K562 (cell line): ENCODE results near the gene CCDC85C. TPM values are rescaled to one million over a fixed set of nuclear protein-coding genes. Genes with fewer than 3 reads are reported as not detected.

Source experiments
- ATAC-seq: fragments of 200-7000 bp; cut with Tn5 transposase; 3 replicates; pipeline ENCODE4 v1.9.1; 2020; ENCODE audit warnings: moderate library complexity
- BruUV-seq: library from RNA; stranded (reverse); fragments of 400-500 nt; replicated peaks from 2 replicates; lab custom pipeline; 2021; lab: Mats Ljungman, UMichigan
- CTCF ChIA-PET: fragments of 300-600 bp; formaldehyde crosslinking; extraction: SDS; loops from one replicate; lab custom pipeline; 2021; ENCODE audit warnings: low intra/inter-chr PET ratio; lab: Yijun Ruan, JAX
- POLR2A ChIA-PET: fragments of 300-600, 350-650 bp; sonication (Branson Sonifier 250); formaldehyde crosslinking; extraction: SDS; loops from one replicate; lab custom pipeline; 2021; ENCODE audit warnings: antibody characterized with exemption, inconsistent platforms; lab: Yijun Ruan, JAX
- DNase-seq, 4 experiments: peaks; one replicate each; pipeline versions ENCODE4 v3.0.0 to v3.0.0-alpha.2; 2011 to 2018; ENCODE audit warnings: low spot score in 3 of 4, mixed read lengths in 3 of 4; ENCODE audit errors: extremely low read depth in 1 of 4
- FAIRE-seq: peaks from 2 replicates; lab custom pipeline; 2011; peaks lifted over from hg19 to GRCh38; lab: Jason Lieb, UNC
- H2AFZ ChIP-seq: 2 replicates; pipeline ENCODE4 v1.6.0; 2011; ENCODE audit warnings: low read depth, low read length, control low read depth, inconsistent platforms
- H3K27ac ChIP-seq: fragments of 200-600 bp; 3 replicates; pipeline ENCODE4 v1.8.0; 2011; ENCODE audit warnings: low read depth, mild to moderate bottlenecking, control low read depth, inconsistent platforms, low read length, moderate library complexity, mixed read lengths; ENCODE audit errors: extremely low read depth
- H3K27me3 ChIP-seq, 2 experiments: fragments of 300-600 bp in 1 of 2; 2 replicates in 1 of 2; 3 replicates in 1 of 2; pipeline versions ENCODE4 v1.6.0 to v1.8.0; 2011; ENCODE audit warnings: inconsistent platforms in 2 of 2, low read length in 2 of 2, mild to moderate bottlenecking in 1 of 2, mixed read lengths in 1 of 2, moderate library complexity in 1 of 2; ENCODE audit not compliant: control insufficient read depth in 2 of 2, insufficient read depth in 2 of 2
- H3K36me3 ChIP-seq: fragments of 300-600 bp; 3 replicates; pipeline ENCODE4 v1.8.0; 2011; ENCODE audit warnings: mild to moderate bottlenecking, low read length, inconsistent platforms; ENCODE audit not compliant: control insufficient read depth, insufficient read depth
- H3K4me1 ChIP-seq, 2 experiments: fragments of 200-600 bp in 1 of 2; replicated peaks in 1 of 2; 2 replicates in 1 of 2; 3 replicates in 1 of 2; pipeline versions ENCODE4 v1.5.1 to v1.8.0; 2011; ENCODE audit warnings: inconsistent platforms in 2 of 2, low read length in 2 of 2, mild to moderate bottlenecking in 1 of 2, mixed read lengths in 1 of 2, moderate library complexity in 1 of 2; ENCODE audit not compliant: control insufficient read depth in 2 of 2, insufficient read depth in 2 of 2
- H3K4me2 ChIP-seq: 2 replicates; pipeline ENCODE4 v1.6.1; 2011; ENCODE audit warnings: low read length, control low read depth, inconsistent platforms, mixed read lengths; ENCODE audit not compliant: insufficient read depth
- H3K4me3 ChIP-seq: fragments of 200-600 bp; sonication (generic), shearing (Covaris generic); 2 replicates; pipeline ENCODE4 v1.5.1; 2016; ENCODE audit warnings: control low read depth, inconsistent platforms
- H3K79me2 ChIP-seq: fragments of 200-600 bp; 3 replicates; pipeline ENCODE4 v1.8.0; 2011; ENCODE audit warnings: low read length, inconsistent platforms; ENCODE audit not compliant: control insufficient read depth, insufficient read depth
- H3K9ac ChIP-seq, 2 experiments: 2 replicates each; pipeline versions ENCODE4 v1.6.0 to v1.6.1; 2011; ENCODE audit warnings: low read depth in 2 of 2, low read length in 2 of 2, control low read depth in 1 of 2, inconsistent platforms in 1 of 2, mild to moderate bottlenecking in 1 of 2, mixed read lengths in 1 of 2; ENCODE audit not compliant: insufficient read depth in 1 of 2
- H3K9me1 ChIP-seq: one replicate; pipeline ENCODE4 v1.6.0; 2011; ENCODE audit warnings: inconsistent platforms, mild to moderate bottlenecking, low read length, moderate library complexity; ENCODE audit not compliant: control insufficient read depth, insufficient read depth
- H3K9me3 ChIP-seq: replicated peaks from 2 replicates; pipeline ENCODE4 v1.5.1; 2011; ENCODE audit warnings: low read depth, low read length, inconsistent platforms; ENCODE audit not compliant: control insufficient read depth, insufficient read depth
- H4K20me1 ChIP-seq: replicated peaks from 2 replicates; pipeline ENCODE4 v1.6.1; 2011; ENCODE audit warnings: low read length, inconsistent platforms, mixed read lengths; ENCODE audit not compliant: control insufficient read depth, insufficient read depth
- EP400 ChIP-seq: fragments of 450-650 bp; IDR thresholded peaks from 2 replicates; pipeline ENCODE4 v1.6.1; 2017; ENCODE audit warnings: antibody characterized with exemption, mild to moderate bottlenecking, moderate library complexity
- MAZ ChIP-seq, 2 experiments: fragments of 450-650 bp in 1 of 2; sonication (generic) in 1 of 2; formaldehyde crosslinking; IDR thresholded peaks in 1 of 2; conservative IDR thresholded peaks in 1 of 2; 2 replicates each; pipeline versions ENCODE4 v1.4.0 to v1.5.0; 2020; ENCODE audit warnings: mild to moderate bottlenecking in 1 of 2, missing genetic modification reagents in 1 of 2
- MEIS2 ChIP-seq: fragments of 450-650 bp; IDR thresholded peaks from 2 replicates; pipeline ENCODE4 v1.6.1; 2014; ENCODE audit warnings: mild to moderate bottlenecking; ENCODE audit not compliant: partially characterized antibody
- PTRF ChIP-seq: fragments of 450-650 bp; IDR thresholded peaks from 2 replicates; pipeline ENCODE4 v1.6.1; 2016; ENCODE audit warnings: mild to moderate bottlenecking, missing genetic modification characterization, missing compliant biosample characterization
- RBM14 ChIP-seq: fragments of 200-400 bp; formaldehyde crosslinking; IDR thresholded peaks from 2 replicates; pipeline ENCODE4 v1.6.1; 2018; ENCODE audit warnings: low read depth, mild to moderate bottlenecking, low read length, moderate library complexity, borderline replicate concordance; ENCODE audit not compliant: insufficient read depth
- RCOR1 ChIP-seq, 2 experiments: IDR thresholded peaks; 2 replicates each; pipeline ENCODE4 v1.6.1; 2012; ENCODE audit warnings: low read depth in 2 of 2, low read length in 2 of 2, borderline replicate concordance in 1 of 2, improper control_type of control experiment in 1 of 2
- SRSF1 ChIP-seq: fragments of 200-400 bp; formaldehyde crosslinking; IDR thresholded peaks from 2 replicates; pipeline ENCODE4 v1.6.1; 2017; ENCODE audit warnings: mild to moderate bottlenecking, low read depth, low read length, moderate library complexity
- ZC3H8 ChIP-seq: fragments of 450-650 bp; IDR thresholded peaks from 2 replicates; pipeline ENCODE4 v1.6.1; 2017
- ZNF217 ChIP-seq: sonication (generic); formaldehyde crosslinking; IDR thresholded peaks from 2 replicates; pipeline ENCODE4 v1.8.0; 2022; ENCODE audit warnings: mild to moderate bottlenecking, missing genetic modification reagents
- WGBS: fragments of 100-300 bp; shearing (Covaris generic); methylation state at CpG from one replicate; pipeline ENCODE4 v1.1.6; 2016; ENCODE audit warnings: low coverage, mixed read lengths; ENCODE audit not compliant: insufficient coverage; ENCODE audit errors: missing lambda C conversion rate; 5-methylcytosine and 5-hydroxymethylcytosine counted together
- in situ Hi-C: fragments of 300-500 bp; cut with MboI; formaldehyde crosslinking; loops from 4 replicates; pipeline ENCODE4 v1.15.0; 2018; ENCODE audit warnings: inconsistent platforms, mixed read lengths
- intact Hi-C: fragments of 100-400 bp; cut with micrococcal nuclease; formaldehyde crosslinking; loops from 2 replicates; pipeline ENCODE4 v1.14.2; 2022
- polyA plus RNA-seq, 8 experiments: library from polyadenylated mRNA; depleted of rRNA in 4 of 8; stranded (reverse) in 5 of 8; unstranded in 3 of 8; fragments of >200 nt; fragmentation: Nextera tagmentation in 2 of 8; fragmentation: Illumina TruSeq in 1 of 8; extraction: Ambion mirVana in 2 of 8; extraction: Trizol in 1 of 8; gene quantifications; 2 replicates each; pipeline versions ENCODE4 v1.2.1 to v1.2.3, GENCODE V29; 2011 to 2014; ENCODE audit warnings: inconsistent platforms in 1 of 8, missing spikeins in 1 of 8
- total RNA-seq, 7 experiments: library from RNA; depleted of rRNA in 6 of 7; stranded (reverse); fragments of >200 nt in 6 of 7; fragmentation: Illumina TruSeq in 2 of 7; extraction: Trizol in 2 of 7; gene quantifications; 2 replicates each; pipeline versions ENCODE4 v1.2.1 to v1.2.3, GENCODE V29; 2011 to 2021; ENCODE audit warnings: low replicate concordance in 1 of 7
- TF ChIP-seq, protein P1 (sequence below): sonication (generic); IDR thresholded peaks from 2 replicates; pipeline ENCODE4 v1.6.1; 2016
- TF ChIP-seq, protein P2 (sequence below), 2 experiments: fragments of 150-350 bp in 1 of 2; IDR thresholded peaks; 2 replicates each; pipeline ENCODE4 v1.6.1; 2012 to 2016; ENCODE audit warnings: low read depth in 2 of 2, low read length in 2 of 2, mild to moderate bottlenecking in 1 of 2, moderate library complexity in 1 of 2

Gene CCDC85C
- total and polyA plus RNA-seq, 9 of the 15 experiments (the other 6 are each of a cell fraction or from before 2014, with no cell fraction given): 0.18 to 22.0 (median 6.3) TPM

DNA sequence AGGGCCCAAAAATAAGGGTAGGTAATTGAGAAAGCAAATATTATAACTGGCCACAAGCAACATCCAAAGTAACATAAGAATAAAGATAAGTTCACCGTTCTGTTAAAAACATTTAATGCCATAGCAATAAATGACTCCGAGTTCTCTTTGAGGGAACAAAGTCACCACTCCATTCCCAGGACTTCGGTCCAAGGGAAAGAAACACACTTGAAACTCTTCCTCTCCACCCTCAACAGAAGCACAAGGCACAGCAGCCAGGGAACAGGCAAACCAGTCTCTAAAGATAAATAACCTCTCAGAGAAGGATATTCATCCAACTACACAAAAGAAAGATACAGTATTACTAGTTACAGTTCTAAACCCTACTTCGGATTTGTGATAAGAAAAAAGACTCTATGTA is 125.9 kb downstream of the CCDC85C start:
- no peak for FAIRE-seq
- in situ Hi-C loops (no loop called here), intact Hi-C loops (no loop called here)
- peaks cover 8 to 43% of the 10 kb centered on the region in 2 experiments; a peak in 4 of 5 replicates for H3K4me1 ChIP-seq
- peaks cover 91% of the 10 kb centered on the region for H3K79me2 ChIP-seq
- POLR2A ChIA-PET: no interaction called here
- H4K20me1 ChIP-seq: peaks cover 17% of the 10 kb centered on the region
- H3K36me3 ChIP-seq: no peaks in the 10 kb centered on the region
- no peak for DNase-seq
- H3K4me3 ChIP-seq: peak overlapping the region; percentile 91
- peak overlapping the region in 1 of 2 experiments; percentile 36; a peak in 1 of 4 replicates for H3K9ac ChIP-seq
- H3K27ac ChIP-seq: peak overlapping the region; percentile 38; the same call in 1 of the 3 replicates
- BruUV-seq: no TSS peak
- 11% methylated on average over 4 of the region's 4 CpGs for WGBS
- no peaks in the 10 kb centered on the region for H3K9me3 ChIP-seq
- CTCF ChIA-PET: no interaction called here
- no peak for ATAC-seq
- H3K9me1 ChIP-seq: no peaks in the 10 kb centered on the region
- no peak for TF ChIP-seq RCOR1 (IDR thresholded peaks at IDR 0.05; ENCODE audit: borderline replicate concordance in 1 of 2, low read depth in 2 of 2, low read length in 2 of 2)
- H2AFZ ChIP-seq: no peak overlapping the region
- peak overlapping the region; percentile 82 for H3K4me2 ChIP-seq
- no peaks in the 10 kb centered on the region for H3K27me3 ChIP-seq

DNA sequence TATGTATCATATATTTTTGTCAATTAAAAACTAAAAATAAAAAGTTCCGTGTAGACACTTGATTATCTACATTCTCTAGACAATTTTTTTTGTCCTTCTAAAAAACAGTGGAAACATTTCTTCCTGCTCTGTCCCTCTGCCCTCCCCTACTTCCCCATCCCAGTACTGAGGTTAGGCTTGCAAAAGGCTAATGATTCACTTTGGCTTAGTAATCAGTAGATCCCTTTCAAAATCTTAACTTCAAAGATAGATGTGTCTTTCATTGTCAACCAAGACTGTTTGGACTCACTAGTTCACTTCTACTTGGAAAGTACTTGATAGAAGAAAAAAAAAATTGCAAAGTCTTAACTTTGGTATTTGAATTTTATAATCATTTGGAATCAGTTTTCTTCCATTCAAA is 127.1 kb downstream of the CCDC85C start:
- 0% methylated on average over 1 of the region's 1 CpG for WGBS
- Histone ChIP-seq H4K20me1 (peaks cover 9% of the 10 kb centered on the region), H3K79me2 (peaks cover 89% of the 10 kb centered on the region), H3K27me3 (no peaks in the 10 kb centered on the region), H3K4me3 (no peak overlapping the region), H3K4me1 (peaks cover 8 to 36% of the 10 kb centered on the region in 2 experiments; a peak in 4 of 5 replicates), H2AFZ (no peak overlapping the region), H3K9me1 (no peaks in the 10 kb centered on the region), H3K36me3 (no peaks in the 10 kb centered on the region), H3K9ac (no peak overlapping the region), H3K9me3 (no peaks in the 10 kb centered on the region), H3K4me2 (no peak overlapping the region; the same call in 1 of the 2 replicates), H3K27ac (no peak overlapping the region)
- BruUV-seq: no TSS peak
- CTCF ChIA-PET: no interaction called here
- peak; percentile 7 for TF ChIP-seq MEIS2
- TF ChIP-seq ZNF217 (CRISPR knock-in tag): no peak
- TF ChIP-seq, protein P1, sequence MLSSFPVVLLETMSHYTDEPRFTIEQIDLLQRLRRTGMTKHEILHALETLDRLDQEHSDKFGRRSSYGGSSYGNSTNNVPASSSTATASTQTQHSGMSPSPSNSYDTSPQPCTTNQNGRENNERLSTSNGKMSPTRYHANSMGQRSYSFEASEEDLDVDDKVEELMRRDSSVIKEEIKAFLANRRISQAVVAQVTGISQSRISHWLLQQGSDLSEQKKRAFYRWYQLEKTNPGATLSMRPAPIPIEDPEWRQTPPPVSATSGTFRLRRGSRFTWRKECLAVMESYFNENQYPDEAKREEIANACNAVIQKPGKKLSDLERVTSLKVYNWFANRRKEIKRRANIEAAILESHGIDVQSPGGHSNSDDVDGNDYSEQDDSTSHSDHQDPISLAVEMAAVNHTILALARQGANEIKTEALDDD: peak; percentile 85
- no peak for TF ChIP-seq SRSF1
- no peak for TF ChIP-seq RBM14
- 0 out of 4 replicates have a peak, but pooled peaks of 1 of the 2 experiments have one; percentile 27 for TF ChIP-seq MAZ (CRISPR knock-in tag; conservative IDR thresholded peaks at IDR 0.05 in 1 of 2, IDR thresholded peaks at IDR 0.05 in 1 of 2)
- TF ChIP-seq PTRF (tag): no peak
- TF ChIP-seq EP400: no peak
- TF ChIP-seq, protein P2, sequence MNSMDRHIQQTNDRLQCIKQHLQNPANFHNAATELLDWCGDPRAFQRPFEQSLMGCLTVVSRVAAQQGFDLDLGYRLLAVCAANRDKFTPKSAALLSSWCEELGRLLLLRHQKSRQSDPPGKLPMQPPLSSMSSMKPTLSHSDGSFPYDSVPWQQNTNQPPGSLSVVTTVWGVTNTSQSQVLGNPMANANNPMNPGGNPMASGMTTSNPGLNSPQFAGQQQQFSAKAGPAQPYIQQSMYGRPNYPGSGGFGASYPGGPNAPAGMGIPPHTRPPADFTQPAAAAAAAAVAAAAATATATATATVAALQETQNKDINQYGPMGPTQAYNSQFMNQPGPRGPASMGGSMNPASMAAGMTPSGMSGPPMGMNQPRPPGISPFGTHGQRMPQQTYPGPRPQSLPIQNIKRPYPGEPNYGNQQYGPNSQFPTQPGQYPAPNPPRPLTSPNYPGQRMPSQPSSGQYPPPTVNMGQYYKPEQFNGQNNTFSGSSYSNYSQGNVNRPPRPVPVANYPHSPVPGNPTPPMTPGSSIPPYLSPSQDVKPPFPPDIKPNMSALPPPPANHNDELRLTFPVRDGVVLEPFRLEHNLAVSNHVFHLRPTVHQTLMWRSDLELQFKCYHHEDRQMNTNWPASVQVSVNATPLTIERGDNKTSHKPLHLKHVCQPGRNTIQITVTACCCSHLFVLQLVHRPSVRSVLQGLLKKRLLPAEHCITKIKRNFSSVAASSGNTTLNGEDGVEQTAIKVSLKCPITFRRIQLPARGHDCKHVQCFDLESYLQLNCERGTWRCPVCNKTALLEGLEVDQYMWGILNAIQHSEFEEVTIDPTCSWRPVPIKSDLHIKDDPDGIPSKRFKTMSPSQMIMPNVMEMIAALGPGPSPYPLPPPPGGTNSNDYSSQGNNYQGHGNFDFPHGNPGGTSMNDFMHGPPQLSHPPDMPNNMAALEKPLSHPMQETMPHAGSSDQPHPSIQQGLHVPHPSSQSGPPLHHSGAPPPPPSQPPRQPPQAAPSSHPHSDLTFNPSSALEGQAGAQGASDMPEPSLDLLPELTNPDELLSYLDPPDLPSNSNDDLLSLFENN (IDR thresholded peaks at IDR 0.05; ENCODE audit: low read depth in 2 of 2, low read length in 2 of 2): no peak
- TF ChIP-seq ZC3H8: no peak
- POLR2A ChIA-PET: interaction anchor here (1.6 to 2.0 kb wide), 2 partner anchors 9 to 10 kb away, joined by 6 to 10 read pairs; no protein-coding TSS in a partner anchor
- in situ Hi-C loops (no loop called here), intact Hi-C loops (no loop called here)
- no peak for ATAC-seq
- DNase-seq: no peak
- FAIRE-seq: peak; percentile 51
